ENCODE measurements around the gene GALNT4. TPM values are rescaled to one million over a fixed set of nuclear protein-coding genes. Genes with fewer than 3 reads are reported as not detected.

Gene GALNT4
- total and polyA plus RNA-seq, 11 donors, result 1.4 to 5.4 (median 2.3) TPM

DNA sequence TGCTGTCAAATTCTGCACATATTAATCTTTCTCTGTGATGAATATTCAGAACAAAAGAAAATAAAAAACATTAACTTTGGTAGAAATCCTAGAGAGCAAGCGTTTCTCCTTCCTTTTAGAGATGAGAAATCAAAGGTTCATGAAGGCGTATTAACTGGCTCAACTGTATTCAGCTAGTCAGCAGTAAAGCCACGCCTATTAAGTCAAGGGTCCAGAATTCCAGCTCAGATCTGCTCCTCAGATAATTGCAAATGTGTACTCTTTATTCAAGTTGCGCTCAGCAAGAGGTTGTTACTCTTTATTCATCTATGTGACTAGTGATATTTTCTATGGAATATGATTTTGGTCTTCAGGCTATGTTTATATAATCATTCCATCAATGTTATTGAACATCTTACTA lies 14.3 kb upstream of the GALNT4 start:
- TF ChIP-seq, protein P1, sequence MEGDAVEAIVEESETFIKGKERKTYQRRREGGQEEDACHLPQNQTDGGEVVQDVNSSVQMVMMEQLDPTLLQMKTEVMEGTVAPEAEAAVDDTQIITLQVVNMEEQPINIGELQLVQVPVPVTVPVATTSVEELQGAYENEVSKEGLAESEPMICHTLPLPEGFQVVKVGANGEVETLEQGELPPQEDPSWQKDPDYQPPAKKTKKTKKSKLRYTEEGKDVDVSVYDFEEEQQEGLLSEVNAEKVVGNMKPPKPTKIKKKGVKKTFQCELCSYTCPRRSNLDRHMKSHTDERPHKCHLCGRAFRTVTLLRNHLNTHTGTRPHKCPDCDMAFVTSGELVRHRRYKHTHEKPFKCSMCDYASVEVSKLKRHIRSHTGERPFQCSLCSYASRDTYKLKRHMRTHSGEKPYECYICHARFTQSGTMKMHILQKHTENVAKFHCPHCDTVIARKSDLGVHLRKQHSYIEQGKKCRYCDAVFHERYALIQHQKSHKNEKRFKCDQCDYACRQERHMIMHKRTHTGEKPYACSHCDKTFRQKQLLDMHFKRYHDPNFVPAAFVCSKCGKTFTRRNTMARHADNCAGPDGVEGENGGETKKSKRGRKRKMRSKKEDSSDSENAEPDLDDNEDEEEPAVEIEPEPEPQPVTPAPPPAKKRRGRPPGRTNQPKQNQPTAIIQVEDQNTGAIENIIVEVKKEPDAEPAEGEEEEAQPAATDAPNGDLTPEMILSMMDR (IDR thresholded peaks at IDR 0.05), result no peak
- no peak for TF ChIP-seq POLR2A (IDR thresholded peaks at IDR 0.05)
- Histone ChIP-seq H3K27ac (no peak overlapping the region), H3K4me1 (peaks cover 0 to 13% (median 3%) of the 10 kb centered on the region in 12 donors), H3K9me3 (no peaks in the 10 kb centered on the region), H3K27me3 (no peaks in the 10 kb centered on the region), H3K36me3 (no peaks in the 10 kb centered on the region), H3K4me3 (no peak overlapping the region)
- DNase-seq, result no peak
- 94 to 97% (median 95%) methylated on average over 4 of the region's 4 CpGs for WGBS, 4 donors
- intact Hi-C loops (cut with DNase I), result no loop called here
- no peak for ATAC-seq

DNA sequence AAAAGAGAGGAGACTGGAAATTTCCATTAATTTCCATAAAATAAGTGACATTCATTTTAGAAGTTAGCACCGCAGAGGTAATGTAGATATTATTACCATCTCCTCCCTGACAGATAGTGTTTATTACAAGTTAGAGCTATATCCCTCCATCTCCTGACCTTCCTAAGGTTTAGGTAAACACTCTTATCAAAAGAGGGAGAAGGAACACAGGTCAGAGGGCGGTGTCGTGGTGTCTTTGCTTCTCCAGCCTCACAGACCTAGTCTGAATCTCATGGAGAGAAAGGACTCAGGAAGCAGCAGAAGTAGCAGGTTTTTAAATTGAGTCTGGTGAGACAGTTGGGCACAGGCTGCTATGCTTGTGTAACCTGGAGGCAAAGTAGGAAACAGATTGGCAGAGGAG lies 12.8 kb upstream of the GALNT4 start:
- Histone ChIP-seq H3K4me1 (no peaks in the 10 kb centered on the region), H3K9me3 (no peaks in the 10 kb centered on the region), H3K27ac (no peak overlapping the region), H3K36me3 (no peaks in the 10 kb centered on the region), H3K4me3 (no peak overlapping the region), H3K27me3 (no peaks in the 10 kb centered on the region)
- DNase-seq, result no peak
- intact Hi-C loops (cut with DNase I), result no loop called here
- WGBS, 4 donors, result 91 to 95% (median 94%) methylated on average over 3 of the region's 3 CpGs
- no peak for ATAC-seq
- TF ChIP-seq, protein P1 (IDR thresholded peaks at IDR 0.05), result no peak
- no peak for TF ChIP-seq POLR2A (IDR thresholded peaks at IDR 0.05)

DNA sequence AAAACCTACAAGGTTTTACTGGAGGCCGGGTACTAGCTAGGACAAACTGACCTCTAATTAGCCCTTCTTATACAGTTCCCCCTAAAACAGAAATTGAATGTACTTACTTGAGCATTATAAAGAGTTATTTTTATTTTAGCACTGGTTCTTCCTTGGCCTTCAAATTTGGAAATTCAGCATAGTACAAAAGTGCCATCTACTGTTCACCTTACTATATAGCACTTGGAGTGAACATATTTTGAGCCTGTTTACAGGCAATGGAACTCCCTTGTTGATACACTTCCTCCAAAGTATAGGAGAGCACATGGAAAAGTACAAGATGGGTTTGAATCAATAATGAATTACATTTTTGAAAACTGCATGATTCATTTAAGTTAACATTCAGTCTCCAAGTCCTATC lies 5.1 kb upstream of the GALNT4 start:
- 47 to 64% (median 52%) methylated on average over 1 of the region's 1 CpG for WGBS, 4 donors
- Histone ChIP-seq H3K4me1 (peaks cover 0 to 16% (median 10%) of the 10 kb centered on the region in 12 donors), H3K36me3 (no peaks in the 10 kb centered on the region), H3K4me3 (no peak overlapping the region), H3K27ac (no peak overlapping the region), H3K27me3 (no peaks in the 10 kb centered on the region), H3K9me3 (no peaks in the 10 kb centered on the region)
- no peak for DNase-seq
- no peak for ATAC-seq
- TF ChIP-seq POLR2A (IDR thresholded peaks at IDR 0.05), result no peak
- TF ChIP-seq, protein P1 (IDR thresholded peaks at IDR 0.05), result peak; percentile 55 to 79 (median 72)
- intact Hi-C loops (cut with DNase I), result loop anchor here (2.0 to 10.0 kb wide), 10 partner anchors 42 to 512 kb away; partner anchors contain the start of gene DUSP6 (in 4 of the 10)

- intact Hi-C loops (cut with DNase I), result loop anchor here (2.0 to 10.0 kb wide), 10 partner anchors 41 to 511 kb away; partner anchors contain the start of gene DUSP6 (in 4 of the 10)
- Histone ChIP-seq H3K4me3 (no peak overlapping the region), H3K9me3 (no peaks in the 10 kb centered on the region), H3K4me1 (peaks cover 4 to 23% (median 17%) of the 10 kb centered on the region in 12 donors), H3K27me3 (no peaks in the 10 kb centered on the region), H3K27ac (no peak overlapping the region), H3K36me3 (no peaks in the 10 kb centered on the region)
- DNase-seq (no peak), ATAC-seq (no peak)
- WGBS, 4 donors, result 78 to 89% (median 84%) methylated on average over 4 of the region's 4 CpGs
- no peak for TF ChIP-seq POLR2A (IDR thresholded peaks at IDR 0.05)
- TF ChIP-seq, protein P1 (IDR thresholded peaks at IDR 0.05), result no peak
Measured at GRCh38 chr12:89528434-89528833, 3.8 kb upstream of the GALNT4 start.

Data from heart left ventricle (tissue), 16 donors.